SU-DHL-6 (cell line): ENCODE results near the gene SKOR2.
"Not testable (repeated sequence)": the region's sequence is repeated elsewhere in the genome, so short reads cannot be mapped to it uniquely, and the experiment has no call there.

Experiments used
- H2AFZ ChIP-seq: fragments of 200-600 bp; sonication (generic); 2 replicates; pipeline ENCODE4 v1.6.1; 2014; ENCODE audit warnings: low read depth, mild to moderate bottlenecking, moderate library complexity, mixed read lengths, antibody characterized with exemption, low read length; ENCODE audit not compliant: severe bottlenecking
- H3F3A ChIP-seq: fragments of 200-600 bp; shearing (Covaris generic); 2 replicates; pipeline ENCODE4 v1.6.0; 2016; ENCODE audit warnings: antibody characterized with exemption, mild to moderate bottlenecking; ENCODE audit not compliant: insufficient read depth
- H3K27ac ChIP-seq: fragments of 200-600 bp; sonication (generic); 2 replicates; pipeline ENCODE4 v1.5.1; 2016; ENCODE audit warnings: low read depth, mild to moderate bottlenecking, low read length, moderate library complexity, mixed read lengths
- H3K27me3 ChIP-seq: fragments of 200-600 bp; sonication (generic), shearing (Covaris generic); 2 replicates; pipeline ENCODE4 v1.6.0; 2014; ENCODE audit warnings: mild to moderate bottlenecking, low read length
- H3K36me3 ChIP-seq: fragments of 200-600 bp; sonication (generic); 2 replicates; pipeline ENCODE4 v1.6.1; 2014; ENCODE audit warnings: mild to moderate bottlenecking, low read length, mixed read lengths
- H3K4me2 ChIP-seq: fragments of 300-600, 200-600 bp; shearing (Covaris generic), sonication (generic); 2 replicates; pipeline ENCODE4 v1.6.0; 2014; ENCODE audit warnings: low read length, low read depth, mild to moderate bottlenecking; ENCODE audit not compliant: poor library complexity, severe bottlenecking
- H3K4me3 ChIP-seq: fragments of 200-600 bp; sonication (generic); 2 replicates; pipeline ENCODE4 v1.5.1; 2014; ENCODE audit warnings: antibody characterized with exemption, low read length, mild to moderate bottlenecking, mixed read lengths; ENCODE audit not compliant: insufficient read depth, poor library complexity, severe bottlenecking
- H3K79me2 ChIP-seq: fragments of 200-600 bp; sonication (generic); 2 replicates; pipeline ENCODE4 v1.6.1; 2014; ENCODE audit warnings: mild to moderate bottlenecking, low read length, moderate library complexity; ENCODE audit not compliant: insufficient read depth
- H3K9ac ChIP-seq: fragments of 200-600 bp; sonication (generic); 2 replicates; pipeline ENCODE4 v1.7.0; 2014; ENCODE audit warnings: mild to moderate bottlenecking, low read length
- H3K9me2 ChIP-seq: fragments of 200-600 bp; sonication (generic); replicated peaks from 2 replicates; pipeline ENCODE4 v1.6.1; 2014; ENCODE audit warnings: low read length; ENCODE audit not compliant: insufficient read depth
- H3K9me3 ChIP-seq: fragments of 200-600 bp; sonication (generic); 2 replicates; pipeline ENCODE4 v1.6.1; 2014; ENCODE audit warnings: low read length, mixed read lengths; ENCODE audit not compliant: insufficient read depth
- H4K20me1 ChIP-seq: fragments of 200-600 bp; sonication (generic); 2 replicates; pipeline ENCODE4 v1.6.1; 2014; ENCODE audit warnings: low read depth, mild to moderate bottlenecking, antibody characterized with exemption, low read length, moderate library complexity, mixed read lengths
- CTCF ChIP-seq: fragments of 200-600 bp; sonication (generic); IDR thresholded peaks from one replicate; pipeline ENCODE4 v1.5.1; 2017; ENCODE audit warnings: antibody characterized with exemption, mild to moderate bottlenecking, low read length, moderate library complexity; ENCODE audit not compliant: insufficient read depth, poor library complexity, severe bottlenecking
- EZH2phosphoT487 ChIP-seq: fragments of 200-600 bp; sonication (generic), shearing (Covaris generic); conservative IDR thresholded peaks from 2 replicates; pipeline ENCODE4 v1.6.1; 2018; ENCODE audit warnings: mild to moderate bottlenecking, antibody characterized with exemption, low read length, moderate library complexity, mixed read lengths

Gene SKOR2

GRCh38 chr18:47166294-47166693 is 85.2 kb downstream of the SKOR2 start:
- Histone ChIP-seq H3K4me3 (no peak overlapping the region), H3K9me3 (no peaks in the 10 kb centered on the region), H3K4me2 (no peak overlapping the region), H3K79me2 (peaks cover 96% of the 10 kb centered on the region), H3K27me3 (no peaks in the 10 kb centered on the region), H3K27ac (no peak overlapping the region), H3K36me3 (peaks cover 3% of the 10 kb centered on the region; the same call in 1 of the 2 replicates), H4K20me1 (peaks cover 23% of the 10 kb centered on the region), H3K9me2 (no peaks in the 10 kb centered on the region), H3K9ac (no peak overlapping the region), H3F3A (no peaks in the 10 kb centered on the region), H2AFZ (no peak overlapping the region)
- no peak for TF ChIP-seq CTCF
- TF ChIP-seq EZH2phosphoT487 = no peak

GRCh38 chr18:47163241-47163640 is 88.2 kb downstream of the SKOR2 start:
- Histone ChIP-seq H3K9me2 (no peaks in the 10 kb centered on the region), H3K36me3 (no peaks in the 10 kb centered on the region), H3K9ac (no peak overlapping the region), H3F3A (no peaks in the 10 kb centered on the region), H3K27ac (no peak overlapping the region), H3K4me2 (peak overlapping the region; percentile 2), H4K20me1 (peaks cover 7% of the 10 kb centered on the region), H3K79me2 (peaks cover 95% of the 10 kb centered on the region), H2AFZ (no peak overlapping the region), H3K27me3 (no peaks in the 10 kb centered on the region), H3K9me3 (no peaks in the 10 kb centered on the region), H3K4me3 (no peak overlapping the region)
- TF ChIP-seq CTCF (no peak), EZH2phosphoT487 (no peak)

DNA sequence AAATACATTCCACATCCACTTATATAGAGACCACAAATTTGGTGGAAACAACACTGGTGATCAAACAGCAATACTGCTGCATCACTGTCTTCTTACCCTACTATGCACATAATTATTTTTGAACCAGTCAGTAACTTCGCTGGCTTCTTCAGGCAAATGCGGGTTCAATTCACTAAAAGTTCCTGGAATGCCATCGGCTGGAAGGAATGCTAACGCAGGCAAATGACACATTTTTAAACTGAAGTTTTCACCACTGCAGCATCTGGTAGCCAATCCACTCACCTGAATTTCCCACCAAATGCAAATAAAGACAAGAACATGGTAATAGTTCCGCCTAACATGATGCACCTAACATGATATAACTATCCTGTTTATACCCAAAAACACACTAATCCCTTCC is 91.2 kb downstream of the SKOR2 start:
- Histone ChIP-seq H3K9ac (no peak overlapping the region), H4K20me1 (peaks cover 10% of the 10 kb centered on the region; the same call in 1 of the 2 replicates), H3K27me3 (no peaks in the 10 kb centered on the region), H3K4me3 (no peak overlapping the region), H2AFZ (no peak overlapping the region), H3K9me2 (no peaks in the 10 kb centered on the region), H3K36me3 (peaks cover 13% of the 10 kb centered on the region), H3K27ac (no peak overlapping the region), H3K79me2 (peaks cover 86% of the 10 kb centered on the region), H3F3A (peaks cover 6% of the 10 kb centered on the region; the same call in 1 of the 2 replicates), H3K4me2 (no peak overlapping the region), H3K9me3 (no peaks in the 10 kb centered on the region)
- TF ChIP-seq EZH2phosphoT487 (no peak), CTCF (no peak)

DNA sequence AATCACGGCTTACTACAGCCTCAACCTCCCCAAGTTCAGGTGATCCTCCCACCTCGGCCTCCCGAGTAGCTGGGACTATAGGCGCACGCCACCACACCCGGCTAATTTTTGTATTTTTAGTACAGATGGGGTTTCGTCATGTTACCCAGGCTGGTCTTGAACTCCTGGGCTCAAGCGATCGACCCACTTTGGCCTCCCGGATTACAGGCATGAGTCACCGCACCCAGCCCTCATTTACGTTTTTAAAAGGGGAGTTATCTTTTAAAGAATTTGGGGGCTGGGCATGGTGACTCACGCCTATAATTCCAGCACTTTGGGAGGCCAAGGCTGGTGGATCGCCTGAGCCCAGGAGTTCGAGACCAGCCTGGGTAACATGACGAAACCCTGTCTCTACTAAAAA is 93.1 kb downstream of the SKOR2 start:
- H3K9me2 ChIP-seq, H2AFZ ChIP-seq, H3K27ac ChIP-seq, H3K9me3 ChIP-seq, H3K9ac ChIP-seq, H3K27me3 ChIP-seq, H3K4me2 ChIP-seq, H3K4me3 ChIP-seq: not testable (repeated sequence)
- Histone ChIP-seq H3F3A (peaks cover 10% of the 10 kb centered on the region; the same call in 1 of the 2 replicates), H4K20me1 (peaks cover 10% of the 10 kb centered on the region; the same call in 1 of the 2 replicates), H3K36me3 (peaks cover 26% of the 10 kb centered on the region), H3K79me2 (peaks cover 68% of the 10 kb centered on the region)
